Mesendoderm (in vitro differentiated cells): ENCODE results near the gene EXT2.

Experiments
- DNase-seq: peaks from one replicate; pipeline ENCODE4 v3.0.0; 2013
- H2AK5ac ChIP-seq: 2 replicates; pipeline ENCODE4 v1.6.1; 2013; ENCODE audit warnings: low read length, inconsistent platforms
- H2BK120ac ChIP-seq: 2 replicates; pipeline ENCODE4 v1.6.1; 2013; ENCODE audit warnings: low read depth, mild to moderate bottlenecking, low read length, moderate library complexity, mixed read lengths
- H2BK15ac ChIP-seq: replicated peaks from 2 replicates; pipeline ENCODE4 v1.6.1; 2013; ENCODE audit warnings: low read depth, mild to moderate bottlenecking, moderate library complexity
- H2BK5ac ChIP-seq: 2 replicates; pipeline ENCODE4 v1.6.1; 2013; ENCODE audit warnings: low read length, inconsistent platforms
- H3K18ac ChIP-seq: 2 replicates; pipeline ENCODE4 v1.6.1; 2013; ENCODE audit warnings: mild to moderate bottlenecking, low read length, mixed read lengths
- H3K23ac ChIP-seq: one replicate; pipeline ENCODE4 v1.6.1; 2013; ENCODE audit warnings: low read length
- H3K27ac ChIP-seq: 2 replicates; pipeline ENCODE4 v1.5.1; 2013; ENCODE audit warnings: low read depth, mild to moderate bottlenecking, inconsistent platforms, low read length, moderate library complexity
- H3K27me3 ChIP-seq: 2 replicates; pipeline ENCODE4 v1.6.1; 2013; ENCODE audit warnings: low read length, control low read depth, mild to moderate bottlenecking, inconsistent platforms; ENCODE audit not compliant: insufficient read depth, poor library complexity
- H3K36me3 ChIP-seq: 2 replicates; pipeline ENCODE4 v1.6.1; 2013; ENCODE audit warnings: low read length, inconsistent platforms; ENCODE audit not compliant: control insufficient read depth, insufficient read depth
- H3K4ac ChIP-seq: one replicate; pipeline ENCODE4 v1.6.1; 2013; ENCODE audit warnings: low read depth, mild to moderate bottlenecking, low read length, moderate library complexity
- H3K4me1 ChIP-seq: 2 replicates; pipeline ENCODE4 v1.6.1; 2013; ENCODE audit warnings: low read depth, low read length, inconsistent platforms; ENCODE audit not compliant: control insufficient read depth
- H3K4me2 ChIP-seq: 2 replicates; pipeline ENCODE4 v1.6.1; 2013; ENCODE audit warnings: low read length
- H3K4me3 ChIP-seq: 2 replicates; pipeline ENCODE4 v1.5.1; 2013; ENCODE audit warnings: mild to moderate bottlenecking, low read length
- H3K56ac ChIP-seq: one replicate; pipeline ENCODE4 v1.6.1; 2013; ENCODE audit warnings: low read length
- H3K79me1 ChIP-seq: 2 replicates; pipeline ENCODE4 v1.6.1; 2013; ENCODE audit warnings: low read length, inconsistent platforms
- H3K79me2 ChIP-seq: 2 replicates; pipeline ENCODE4 v1.6.1; 2013; ENCODE audit warnings: mild to moderate bottlenecking, low read length; ENCODE audit not compliant: control insufficient read depth, insufficient read depth
- H3K9ac ChIP-seq: 2 replicates; pipeline ENCODE4 v1.6.1; 2013; ENCODE audit warnings: low read length, inconsistent platforms
- H4K5ac ChIP-seq: one replicate; pipeline ENCODE4 v1.6.1; 2013; ENCODE audit warnings: low read length
- H4K8ac ChIP-seq: one replicate; pipeline ENCODE4 v1.6.1; 2013; ENCODE audit warnings: low read depth, mild to moderate bottlenecking, control low read depth, low read length, moderate library complexity
- WGBS: extraction: QIAGEN DNeasy Blood & Tissue Kit; methylation state at CpG from one replicate; pipeline ENCODE4 v1.1.7; 2013; ENCODE audit warnings: low lambda C conversion rate, missing lambda C conversion rate; ENCODE audit not compliant: insufficient coverage; ENCODE audit errors: extremely low coverage; 5-methylcytosine and 5-hydroxymethylcytosine counted together

EXT2 gene

DNA sequence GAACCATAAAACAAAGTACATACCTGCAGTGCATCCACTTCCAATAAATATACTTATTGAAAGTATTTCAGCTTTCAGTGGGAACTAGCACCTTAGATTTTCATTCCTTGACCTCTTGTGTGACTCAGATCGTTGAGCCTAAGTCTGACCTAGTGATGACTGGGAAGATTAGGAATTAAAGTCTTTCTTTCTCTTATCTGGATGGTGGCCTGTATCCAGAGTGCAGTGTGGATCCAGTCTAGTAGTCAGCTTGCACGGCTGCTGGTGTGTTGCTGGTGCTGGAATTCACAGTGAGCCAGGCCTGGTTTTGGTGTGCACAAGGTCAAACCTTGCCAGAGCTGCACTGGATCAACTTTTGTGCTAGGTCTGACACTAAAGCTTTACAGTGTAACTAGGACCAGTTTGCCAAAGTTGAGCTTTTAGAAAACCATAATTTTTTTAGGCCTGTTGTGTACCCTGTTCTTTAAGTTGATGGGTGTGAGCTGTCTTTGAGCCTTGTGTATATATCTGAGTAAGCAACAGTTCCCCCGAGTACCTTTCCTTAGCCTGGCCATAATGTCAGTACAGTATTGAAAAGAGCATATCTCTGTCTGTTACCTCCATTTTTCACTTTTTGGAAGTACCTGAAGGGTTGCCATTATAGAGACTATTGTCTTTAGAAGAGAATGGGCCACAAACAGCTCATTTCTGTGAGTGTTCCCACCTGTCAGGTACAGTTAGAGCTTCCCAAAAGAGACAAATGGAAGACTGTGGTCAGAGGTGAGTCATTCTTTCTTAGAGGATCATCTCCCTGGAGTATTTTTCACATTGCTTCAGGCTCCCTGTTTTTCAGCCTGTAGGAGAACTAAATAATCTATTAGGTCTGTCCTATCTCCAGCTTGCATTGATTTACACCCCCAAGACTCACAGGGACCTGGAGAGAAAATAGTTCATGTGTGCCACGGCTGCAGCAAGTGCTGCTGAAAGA lies 124.6 kb downstream of the EXT2 start:
- H3K56ac ChIP-seq: no peak overlapping the region
- no peak overlapping the region for H3K4me3 ChIP-seq
- H2BK120ac ChIP-seq: no peak overlapping the region
- no peak overlapping the region for H2BK15ac ChIP-seq
- no CpG with 5 or more reads among the region's 4 CpGs for WGBS
- H3K27me3 ChIP-seq: no peaks in the 10 kb centered on the region
- DNase-seq: no peak
- H2AK5ac ChIP-seq: no peak overlapping the region
- no peak overlapping the region for H4K8ac ChIP-seq
- H3K23ac ChIP-seq: no peak overlapping the region
- no peaks in the 10 kb centered on the region for H3K4me1 ChIP-seq
- no peaks in the 10 kb centered on the region for H3K79me1 ChIP-seq
- no peak overlapping the region for H3K4me2 ChIP-seq
- no peak overlapping the region for H2BK5ac ChIP-seq
- no peak overlapping the region for H3K9ac ChIP-seq
- H3K27ac ChIP-seq: no peak overlapping the region
- H3K36me3 ChIP-seq: no peaks in the 10 kb centered on the region
- H4K5ac ChIP-seq: no peak overlapping the region
- H3K79me2 ChIP-seq: no peaks in the 10 kb centered on the region
- H3K18ac ChIP-seq: no peak overlapping the region
- no peak overlapping the region for H3K4ac ChIP-seq

DNA sequence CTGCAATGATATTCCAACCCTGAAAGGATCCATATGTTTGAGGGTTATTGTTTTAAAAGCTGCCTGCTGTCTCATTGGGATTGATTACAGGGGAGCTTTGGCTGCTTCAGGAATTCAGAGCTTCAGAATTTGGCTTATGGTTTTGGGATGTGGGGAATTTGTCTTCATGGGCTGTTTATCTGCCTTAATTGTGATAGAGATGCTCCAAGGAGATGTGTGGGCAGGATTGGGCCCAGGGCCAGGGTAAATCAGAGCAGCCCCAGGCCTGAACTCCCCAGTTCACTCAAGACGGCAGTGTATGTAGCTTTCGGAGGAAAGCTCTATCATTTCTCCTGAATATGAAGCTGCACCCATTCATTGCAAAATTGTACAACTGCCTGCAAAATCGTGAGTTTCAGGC lies 126.0 kb downstream of the EXT2 start:
- no peaks in the 10 kb centered on the region for H3K27me3 ChIP-seq
- no peaks in the 10 kb centered on the region for H3K79me1 ChIP-seq
- no peak overlapping the region for H3K23ac ChIP-seq
- H3K9ac ChIP-seq: no peak overlapping the region
- no peak overlapping the region for H2BK5ac ChIP-seq
- H2BK120ac ChIP-seq: no peak overlapping the region
- H2BK15ac ChIP-seq: no peak overlapping the region
- DNase-seq: no peak
- H4K8ac ChIP-seq: no peak overlapping the region
- no peak overlapping the region for H2AK5ac ChIP-seq
- no peak overlapping the region for H3K27ac ChIP-seq
- H4K5ac ChIP-seq: no peak overlapping the region
- WGBS: no CpG with 5 or more reads among the region's 3 CpGs
- no peak overlapping the region for H3K4me3 ChIP-seq
- H3K18ac ChIP-seq: no peak overlapping the region
- no peak overlapping the region for H3K56ac ChIP-seq
- H3K36me3 ChIP-seq: no peaks in the 10 kb centered on the region
- no peak overlapping the region for H3K4ac ChIP-seq
- H3K4me1 ChIP-seq: no peaks in the 10 kb centered on the region
- no peak overlapping the region for H3K4me2 ChIP-seq
- no peaks in the 10 kb centered on the region for H3K79me2 ChIP-seq

DNA sequence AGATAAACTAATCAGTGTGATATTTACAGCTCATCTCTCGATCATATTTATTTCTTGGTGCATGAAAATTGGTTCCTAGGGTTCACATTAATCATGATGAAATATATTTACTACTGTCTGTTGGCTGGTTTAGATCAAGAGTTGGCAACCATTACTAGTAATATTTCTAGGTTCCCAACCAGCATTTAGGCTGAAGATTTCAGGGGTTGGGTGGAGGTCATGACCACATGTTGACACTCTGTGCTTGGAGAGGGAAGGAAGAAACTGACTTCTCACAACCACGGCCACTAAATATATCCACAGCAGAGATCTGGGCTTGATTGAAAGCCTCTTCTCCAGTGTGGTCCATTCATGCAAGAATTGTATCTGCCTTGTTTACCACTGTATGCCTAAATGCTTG lies 126.5 kb downstream of the EXT2 start:
- Histone ChIP-seq H3K18ac (no peak overlapping the region), H3K27ac (no peak overlapping the region), H2BK5ac (no peak overlapping the region), H2BK120ac (no peak overlapping the region), H3K4ac (no peak overlapping the region), H3K79me2 (no peaks in the 10 kb centered on the region), H3K56ac (no peak overlapping the region), H3K4me2 (no peak overlapping the region), H3K23ac (no peak overlapping the region), H3K4me1 (no peaks in the 10 kb centered on the region), H3K27me3 (no peaks in the 10 kb centered on the region), H2BK15ac (no peak overlapping the region), H3K4me3 (no peak overlapping the region), H4K5ac (no peak overlapping the region), H2AK5ac (no peak overlapping the region), H3K79me1 (no peaks in the 10 kb centered on the region), H3K9ac (no peak overlapping the region), H4K8ac (no peak overlapping the region), H3K36me3 (no peaks in the 10 kb centered on the region)
- WGBS: no CpG with 5 or more reads among the region's 2 CpGs
- DNase-seq: no peak

DNA sequence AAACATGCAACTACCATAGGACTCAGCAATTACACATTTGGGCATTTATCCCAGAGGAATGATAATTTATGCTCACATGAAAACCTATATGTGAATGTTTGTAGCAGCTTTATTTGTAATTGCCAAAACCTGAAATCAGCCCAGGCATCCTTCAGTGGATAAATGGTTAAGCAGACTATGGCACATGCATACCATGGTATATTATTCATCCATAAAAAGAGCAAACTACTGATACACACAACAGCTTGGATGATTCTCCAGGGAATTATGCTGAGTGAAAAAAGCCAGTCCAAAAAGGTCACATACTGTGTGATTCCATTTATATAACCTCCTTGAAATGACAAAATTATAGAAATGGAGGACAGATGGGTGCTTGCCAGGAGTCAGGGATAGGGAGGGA lies 127.8 kb downstream of the EXT2 start:
- Histone ChIP-seq H3K23ac (no peak overlapping the region), H2BK120ac (no peak overlapping the region), H3K18ac (no peak overlapping the region), H3K79me1 (no peaks in the 10 kb centered on the region), H3K9ac (no peak overlapping the region), H3K4me2 (no peak overlapping the region), H2BK5ac (no peak overlapping the region), H3K79me2 (no peaks in the 10 kb centered on the region), H3K36me3 (no peaks in the 10 kb centered on the region), H3K4me3 (no peak overlapping the region), H3K56ac (no peak overlapping the region), H4K8ac (no peak overlapping the region), H4K5ac (no peak overlapping the region), H3K4me1 (no peaks in the 10 kb centered on the region), H2AK5ac (no peak overlapping the region), H3K27ac (no peak overlapping the region), H3K4ac (no peak overlapping the region), H3K27me3 (no peaks in the 10 kb centered on the region), H2BK15ac (no peak overlapping the region)
- no peak for DNase-seq

DNA sequence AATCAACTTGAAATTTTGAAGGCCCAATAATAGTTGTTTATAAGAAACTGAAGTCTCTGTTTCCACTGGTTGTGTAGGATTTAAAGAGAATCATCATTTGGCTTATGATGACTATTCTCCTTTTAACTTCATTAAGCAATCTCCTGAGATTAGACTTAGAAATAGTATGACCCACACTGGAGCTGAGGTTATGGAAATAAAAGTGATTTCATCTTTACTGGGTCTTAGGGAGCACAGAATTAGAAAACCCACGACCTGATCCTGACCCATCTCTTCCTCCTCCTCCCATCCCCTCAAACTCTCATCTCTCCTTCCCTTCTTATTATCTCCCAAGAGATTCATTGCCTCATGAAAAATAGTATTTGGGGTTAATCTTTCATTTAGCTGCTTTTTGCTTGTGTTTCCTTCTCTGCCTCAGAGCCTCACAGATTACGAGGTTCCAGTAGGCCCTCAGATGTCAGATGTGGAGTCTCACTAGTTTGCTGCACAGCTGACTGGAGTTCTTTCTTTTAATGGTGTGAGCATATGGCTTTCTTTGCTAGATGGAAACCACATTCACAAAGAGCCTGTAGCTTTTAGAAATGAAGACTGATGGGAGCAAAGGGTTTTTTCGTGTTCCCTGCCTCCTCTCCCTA lies 129.5 kb downstream of the EXT2 start:
- Histone ChIP-seq H3K79me2 (no peaks in the 10 kb centered on the region), H3K79me1 (no peaks in the 10 kb centered on the region), H3K4me3 (no peak overlapping the region), H3K18ac (no peak overlapping the region), H4K8ac (no peak overlapping the region), H3K27me3 (no peaks in the 10 kb centered on the region), H3K4ac (no peak overlapping the region), H3K4me1 (no peaks in the 10 kb centered on the region), H2BK5ac (no peak overlapping the region), H3K36me3 (no peaks in the 10 kb centered on the region), H3K27ac (no peak overlapping the region), H2BK15ac (no peak overlapping the region), H3K9ac (no peak overlapping the region), H3K4me2 (no peak overlapping the region), H3K23ac (no peak overlapping the region), H3K56ac (no peak overlapping the region), H4K5ac (no peak overlapping the region), H2AK5ac (no peak overlapping the region), H2BK120ac (no peak overlapping the region)
- no peak for DNase-seq
- no CpG with 5 or more reads among the region's 3 CpGs for WGBS
